ENCODE data around the gene RAMACL.

DNA sequence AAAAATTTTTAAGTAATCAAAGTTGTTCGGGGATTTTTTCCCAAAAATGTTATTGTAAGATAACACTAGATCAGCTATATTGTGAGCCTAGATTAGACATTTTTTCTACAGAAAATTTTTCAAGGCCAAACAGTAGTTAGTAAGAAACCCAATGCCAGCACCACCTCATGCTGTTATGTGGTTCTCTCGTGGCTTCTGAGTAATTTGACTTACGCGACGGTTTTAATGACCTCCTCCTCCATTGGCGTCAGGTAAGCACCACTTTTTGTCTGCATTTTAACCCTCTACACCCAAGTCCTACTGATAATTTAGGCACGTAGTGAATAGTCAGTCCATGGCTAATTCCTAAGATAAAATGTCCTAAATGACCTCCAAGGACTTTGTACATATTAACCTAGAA, 30.9 kb upstream of the RAMACL start:
- TF ChIP-seq EZH2 (IDR thresholded peaks at IDR 0.05; ENCODE audit: low read length, missing control alignments) = no peak
- TF ChIP-seq, protein P1, sequence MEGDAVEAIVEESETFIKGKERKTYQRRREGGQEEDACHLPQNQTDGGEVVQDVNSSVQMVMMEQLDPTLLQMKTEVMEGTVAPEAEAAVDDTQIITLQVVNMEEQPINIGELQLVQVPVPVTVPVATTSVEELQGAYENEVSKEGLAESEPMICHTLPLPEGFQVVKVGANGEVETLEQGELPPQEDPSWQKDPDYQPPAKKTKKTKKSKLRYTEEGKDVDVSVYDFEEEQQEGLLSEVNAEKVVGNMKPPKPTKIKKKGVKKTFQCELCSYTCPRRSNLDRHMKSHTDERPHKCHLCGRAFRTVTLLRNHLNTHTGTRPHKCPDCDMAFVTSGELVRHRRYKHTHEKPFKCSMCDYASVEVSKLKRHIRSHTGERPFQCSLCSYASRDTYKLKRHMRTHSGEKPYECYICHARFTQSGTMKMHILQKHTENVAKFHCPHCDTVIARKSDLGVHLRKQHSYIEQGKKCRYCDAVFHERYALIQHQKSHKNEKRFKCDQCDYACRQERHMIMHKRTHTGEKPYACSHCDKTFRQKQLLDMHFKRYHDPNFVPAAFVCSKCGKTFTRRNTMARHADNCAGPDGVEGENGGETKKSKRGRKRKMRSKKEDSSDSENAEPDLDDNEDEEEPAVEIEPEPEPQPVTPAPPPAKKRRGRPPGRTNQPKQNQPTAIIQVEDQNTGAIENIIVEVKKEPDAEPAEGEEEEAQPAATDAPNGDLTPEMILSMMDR (conservative IDR thresholded peaks at IDR 0.05 in 1 of 2, IDR thresholded peaks at IDR 0.05 in 1 of 2; ENCODE audit: low read depth in 1 of 2, low read length in 2 of 2) = no peak

Measured in fibroblast of lung (primary cell).